NCI-H1436 (cell line): ENCODE data around the gene ATRAID.

Experiments used
- DNase-seq: peaks from one replicate; lab custom pipeline; 2025; lab: John Stamatoyannopoulos, UW

Gene ATRAID

DNA sequence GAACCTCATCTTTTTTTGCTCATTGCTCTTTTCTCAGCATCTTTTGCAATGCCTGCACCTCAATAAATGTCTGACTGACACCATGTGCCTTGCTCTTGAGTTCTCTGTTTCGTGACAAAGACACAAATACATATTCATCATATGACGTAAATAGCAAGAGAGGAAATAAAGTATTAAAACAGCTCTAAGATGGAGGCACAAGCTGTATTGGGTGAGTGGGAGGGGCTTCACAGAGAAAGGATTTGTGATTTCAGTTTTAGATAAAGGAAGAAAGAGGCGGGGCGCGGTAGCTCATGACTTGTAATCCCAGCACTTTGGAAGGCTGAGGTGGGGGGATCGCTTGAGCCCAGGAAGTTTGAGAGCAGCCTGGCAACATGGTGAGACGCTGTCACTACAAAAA lies 8.2 kb downstream of the ATRAID start:
- no peak for DNase-seq

DNA sequence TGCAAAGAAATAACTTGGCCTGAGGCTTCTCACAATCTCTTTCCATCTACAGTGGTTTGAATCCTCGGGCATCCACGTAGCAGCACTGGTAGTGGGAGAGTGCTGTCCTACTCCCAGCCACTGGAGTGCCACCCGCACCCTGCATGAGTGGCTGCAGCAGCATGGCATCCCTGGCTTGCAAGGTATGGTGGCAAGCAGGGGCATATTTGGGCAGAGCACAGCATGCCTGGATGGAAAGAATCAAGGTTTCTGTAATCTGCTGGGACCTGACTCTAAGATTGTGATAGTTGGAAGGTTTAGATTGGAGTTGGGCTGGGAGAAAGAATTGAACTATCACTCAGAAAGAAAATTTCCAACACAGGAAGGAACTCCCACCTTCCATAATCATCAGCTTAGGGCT lies 9.3 kb downstream of the ATRAID start:
- DNase-seq = no peak

DNA sequence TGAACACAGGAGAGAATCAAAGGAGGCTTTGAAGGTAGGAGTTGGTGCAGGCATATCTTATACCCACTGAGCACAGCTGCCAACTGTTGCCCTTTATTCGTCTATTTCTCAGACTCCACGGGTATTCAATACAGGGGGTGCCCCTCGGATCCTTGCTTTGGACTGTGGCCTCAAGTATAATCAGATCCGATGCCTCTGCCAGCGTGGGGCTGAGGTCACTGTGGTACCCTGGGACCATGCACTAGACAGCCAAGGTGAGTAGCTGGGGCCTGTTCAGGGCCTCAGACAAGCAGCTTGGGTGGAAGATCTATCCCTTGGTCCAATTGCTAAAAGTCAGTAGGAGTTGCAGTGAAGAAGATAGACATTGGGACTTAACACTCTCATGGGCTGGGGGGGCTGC lies 10.6 kb downstream of the ATRAID start:
- no peak for DNase-seq

GRCh38 chr2:27223416-27223815 lies 11.6 kb downstream of the ATRAID start:
- DNase-seq = no peak

GRCh38 chr2:27225526-27225925 lies 13.7 kb downstream of the ATRAID start:
- no peak for DNase-seq

DNA sequence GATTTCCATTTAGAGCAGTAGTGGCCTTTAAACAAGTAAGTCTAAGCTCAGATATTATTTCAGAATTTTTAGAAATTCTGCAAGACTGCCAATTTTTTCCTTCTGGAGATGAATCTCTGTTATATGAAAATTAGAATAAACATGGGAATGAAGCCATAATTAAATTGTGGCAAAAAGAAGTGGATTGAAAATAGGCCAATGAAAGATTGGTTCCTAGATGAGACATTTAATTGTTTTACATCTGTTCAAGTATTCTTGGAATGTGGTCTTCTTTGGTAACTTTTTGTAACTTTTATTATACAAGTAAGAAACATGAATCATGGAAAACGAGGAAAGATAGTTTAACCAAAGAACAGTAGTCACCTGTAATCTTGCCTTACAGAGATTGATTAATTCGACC lies 15.7 kb downstream of the ATRAID start:
- no peak for DNase-seq

DNA sequence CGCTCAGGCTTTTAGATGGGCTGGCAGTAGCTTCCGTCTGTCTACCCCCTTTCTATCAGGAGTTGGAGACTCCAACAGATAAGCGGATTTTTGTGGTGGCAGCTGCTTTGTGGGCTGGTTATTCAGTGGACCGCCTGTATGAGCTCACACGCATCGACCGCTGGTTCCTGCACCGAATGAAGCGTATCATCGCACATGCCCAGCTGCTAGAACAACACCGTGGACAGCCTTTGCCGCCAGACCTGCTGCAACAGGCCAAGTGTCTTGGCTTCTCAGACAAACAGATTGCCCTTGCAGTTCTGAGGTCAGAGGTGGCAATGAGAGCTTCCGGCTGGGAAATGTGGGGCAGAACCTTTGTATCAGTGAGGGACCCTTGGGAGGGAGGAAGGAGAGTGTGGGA lies 20.1 kb downstream of the ATRAID start:
- no peak for DNase-seq

DNA sequence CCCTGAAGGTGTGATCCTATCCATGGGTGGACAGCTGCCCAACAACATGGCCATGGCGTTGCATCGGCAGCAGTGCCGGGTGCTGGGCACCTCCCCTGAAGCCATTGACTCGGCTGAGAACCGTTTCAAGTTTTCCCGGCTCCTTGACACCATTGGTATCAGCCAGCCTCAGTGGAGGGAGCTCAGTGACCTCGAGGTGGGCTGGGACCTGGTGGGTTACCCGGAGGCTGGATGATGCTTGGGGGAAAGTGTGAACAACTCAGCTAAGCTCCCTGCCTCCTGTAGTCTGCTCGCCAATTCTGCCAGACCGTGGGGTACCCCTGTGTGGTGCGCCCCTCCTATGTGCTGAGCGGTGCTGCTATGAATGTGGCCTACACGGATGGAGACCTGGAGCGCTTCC lies 21.5 kb downstream of the ATRAID start:
- no peak for DNase-seq

DNA sequence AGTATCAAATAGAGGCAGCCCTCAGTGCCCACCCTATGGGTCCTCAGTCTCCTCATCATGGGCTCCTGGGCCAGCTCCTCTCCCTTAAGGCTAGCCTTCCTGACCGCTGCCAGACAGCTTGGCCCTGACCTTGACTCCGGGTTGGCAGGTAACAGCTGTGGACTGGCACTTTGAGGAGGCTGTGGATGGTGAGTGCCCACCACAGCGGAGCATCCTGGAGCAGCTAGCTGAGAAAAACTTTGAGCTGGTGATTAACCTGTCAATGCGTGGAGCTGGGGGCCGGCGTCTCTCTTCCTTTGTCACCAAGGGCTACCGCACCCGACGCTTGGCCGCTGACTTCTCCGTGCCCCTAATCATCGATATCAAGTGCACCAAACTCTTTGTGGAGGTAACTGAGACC lies 24.3 kb downstream of the ATRAID start:
- no peak for DNase-seq

GRCh38 chr2:27236626-27237025 lies 24.8 kb downstream of the ATRAID start:
- no peak for DNase-seq

- no peak for DNase-seq
Observed at GRCh38 chr2:27237341-27237945, 25.6 kb downstream of the ATRAID start.

DNA sequence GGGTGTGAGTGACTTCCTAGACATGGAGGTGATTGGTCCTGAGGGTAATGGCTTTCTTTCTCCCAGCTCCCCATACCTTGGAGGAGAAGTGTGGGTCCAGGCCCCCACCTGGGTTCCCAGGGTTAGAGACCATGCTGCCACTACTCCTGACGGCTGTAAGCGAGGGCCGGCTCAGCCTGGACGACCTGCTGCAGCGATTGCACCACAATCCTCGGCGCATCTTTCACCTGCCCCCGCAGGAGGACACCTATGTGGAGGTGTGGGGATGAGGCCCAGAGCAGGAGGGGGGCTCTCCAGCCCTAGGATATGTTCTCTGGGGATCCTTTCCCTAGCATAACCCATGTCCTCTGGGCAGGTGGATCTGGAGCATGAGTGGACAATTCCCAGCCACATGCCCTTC lies 27.1 kb downstream of the ATRAID start:
- DNase-seq = no peak

DNA sequence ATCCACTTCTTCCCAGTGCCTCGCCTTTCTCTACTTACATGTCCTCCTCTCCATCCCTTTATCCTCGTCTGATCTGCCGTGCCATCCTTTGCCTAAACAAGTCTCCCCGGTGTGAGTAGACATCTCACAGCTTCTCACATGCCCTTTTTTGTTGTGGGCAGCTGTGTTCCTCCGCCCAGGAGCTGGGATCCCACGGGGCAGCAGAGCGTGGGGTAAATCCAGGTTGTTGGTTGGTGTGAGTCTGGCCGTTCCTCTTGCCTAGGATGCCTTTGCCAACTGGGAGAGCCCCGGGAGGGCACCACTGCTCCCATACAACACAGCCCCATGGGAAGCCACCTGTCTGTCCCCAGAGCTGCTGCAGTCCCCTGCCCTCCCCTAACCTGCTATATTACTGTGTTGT lies 28.6 kb downstream of the ATRAID start:
- DNase-seq = no peak

GRCh38 chr2:27241761-27242613 lies 30.1 kb downstream of the ATRAID start:
- DNase-seq = no peak

DNA sequence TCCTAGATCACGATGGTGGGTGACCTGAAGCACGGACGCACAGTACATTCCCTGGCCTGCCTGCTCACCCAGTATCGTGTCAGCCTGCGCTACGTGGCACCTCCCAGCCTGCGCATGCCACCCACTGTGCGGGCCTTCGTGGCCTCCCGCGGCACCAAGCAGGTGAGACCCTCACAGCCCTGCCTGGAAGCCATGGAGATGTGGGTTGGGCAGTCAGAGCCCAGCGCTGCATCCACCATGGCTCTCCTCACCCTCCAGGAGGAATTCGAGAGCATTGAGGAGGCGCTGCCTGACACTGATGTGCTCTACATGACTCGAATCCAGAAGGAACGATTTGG lies 30.7 kb downstream of the ATRAID start:
- no peak for DNase-seq

GRCh38 chr2:27243391-27244130 lies 31.7 kb downstream of the ATRAID start:
- DNase-seq = no peak

DNA sequence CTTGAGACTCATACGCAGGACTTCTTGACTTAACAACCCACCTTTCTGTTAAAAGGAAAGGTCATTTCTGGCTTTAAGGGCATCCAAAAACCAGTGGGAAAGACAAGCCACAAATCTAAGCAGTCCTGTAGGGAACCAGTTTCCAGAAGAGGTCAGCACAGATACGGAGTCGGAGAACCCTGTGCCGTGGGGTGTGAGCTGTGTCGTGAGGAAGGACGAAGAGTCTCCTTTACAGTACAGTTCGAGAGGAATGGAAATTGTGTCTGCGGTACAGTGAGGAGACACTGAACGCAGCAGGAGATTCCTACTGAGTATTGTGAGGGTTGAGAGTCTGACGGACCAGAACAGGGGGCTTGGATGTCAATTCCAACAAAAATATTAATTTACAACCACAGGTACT lies 33.3 kb downstream of the ATRAID start:
- DNase-seq = no peak

DNA sequence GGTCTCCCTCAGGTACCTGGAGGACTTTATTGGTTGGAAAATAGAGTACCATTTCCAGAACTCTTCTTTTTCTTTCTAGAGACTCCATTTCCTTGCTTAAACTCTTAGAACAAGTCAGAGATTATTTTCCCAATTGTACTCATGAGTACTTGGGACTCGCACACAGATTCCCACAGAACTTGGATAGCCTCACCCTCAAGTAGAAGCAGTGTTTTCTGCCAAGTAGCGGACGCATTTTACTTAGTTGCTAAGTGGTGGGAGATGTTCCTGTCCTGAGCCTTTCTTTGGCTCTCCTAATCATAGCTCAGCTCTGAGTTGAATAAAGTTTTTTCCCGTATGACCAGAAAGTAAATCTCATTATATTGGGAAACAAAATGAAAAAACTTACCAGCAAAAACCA lies 33.8 kb downstream of the ATRAID start:
- no peak for DNase-seq

DNA sequence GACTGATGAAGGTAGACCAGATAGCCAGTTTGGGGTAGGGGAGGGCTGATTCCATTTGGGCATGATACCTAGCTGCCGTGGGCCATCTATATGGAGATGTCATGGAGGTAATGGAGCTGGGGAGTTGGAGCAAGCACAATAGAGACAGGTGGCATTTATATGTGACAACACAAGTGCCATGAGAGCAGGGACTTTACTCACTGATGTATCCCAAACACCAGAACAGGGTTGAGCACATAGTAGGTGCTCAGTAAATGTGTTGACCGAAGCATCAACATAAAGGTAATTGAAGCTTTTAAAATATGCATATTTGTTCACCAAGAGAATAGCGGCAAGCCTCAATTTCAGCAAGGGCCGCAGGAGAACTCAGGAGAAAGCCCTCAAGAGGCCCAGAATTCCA lies 36.1 kb downstream of the ATRAID start:
- no peak for DNase-seq

- DNase-seq = no peak
Observed at GRCh38 chr2:27249159-27249890, 37.5 kb downstream of the ATRAID start.

- no peak for DNase-seq
Observed at GRCh38 chr2:27249891-27250651, 38.2 kb downstream of the ATRAID start.
